Activated T-helper 1 cell treated with Interleukin-2 at 50 U/mL for 16 hours (primary cell): Measurements from ENCODE around the gene ATMIN.

ENCODE experiments used
- DNase-seq: peaks from one replicate; pipeline ENCODE4 v3.0.0-alpha.2; 2020; ENCODE audit warnings: low read depth

ATMIN gene

GRCh38 chr16:81006211-81006812 is 29.3 kb upstream of the ATMIN start:
- peak; percentile 53 for DNase-seq

GRCh38 chr16:81006813-81007695 is 28.6 kb upstream of the ATMIN start, which contains the start of the genes CENPN and CMC2:
TSS of gene CENPN (plus strand) at chr16:81007214. CDS start at chr16:81011940, 4,726 bp downstream.
TSS of gene CMC2 (minus strand) at chr16:81006885. CDS start at chr16:80997394, 9,491 bp downstream.
- peak; percentile 95 for DNase-seq

GRCh38 chr16:81008505-81008789 is 27.2 kb upstream of the ATMIN start:
- DNase-seq = no peak

- no peak for DNase-seq
These were observed 22.7 kb upstream of the ATMIN start for GRCh38 chr16:81012974-81013373.

GRCh38 chr16:81014672-81015071 is 21.0 kb upstream of the ATMIN start:
- no peak for DNase-seq

- no peak for DNase-seq
These were observed 17.1 kb upstream of the ATMIN start for GRCh38 chr16:81018496-81018895.

- no peak for DNase-seq
These were observed 9.2 kb upstream of the ATMIN start for GRCh38 chr16:81026429-81026828.

GRCh38 chr16:81029930-81030604 is 5.6 kb upstream of the ATMIN start:
- no peak for DNase-seq

GRCh38 chr16:81035975-81036750 is 521 bp downstream of the ATMIN start:
- no peak for DNase-seq

GRCh38 chr16:81036751-81037350 is 1.2 kb downstream of the ATMIN start:
- DNase-seq = no peak

GRCh38 chr16:81040131-81040530 is 4.5 kb downstream of the ATMIN start:
- no peak for DNase-seq

GRCh38 chr16:81040842-81041241 is 5.2 kb downstream of the ATMIN start:
- DNase-seq = no peak

- no peak for DNase-seq
These were observed 6.1 kb downstream of the ATMIN start for GRCh38 chr16:81041696-81042095.

- DNase-seq = no peak
These were observed 7.2 kb downstream of the ATMIN start for GRCh38 chr16:81042821-81043220.

- DNase-seq = no peak
These were observed 18.1 kb downstream of the ATMIN start for GRCh38 chr16:81053761-81054160.

- DNase-seq = no peak
These were observed 25.1 kb downstream of the ATMIN start for GRCh38 chr16:81060576-81061306.

GRCh38 chr16:81061307-81061640 is 25.6 kb downstream of the ATMIN start:
- DNase-seq = no peak

- DNase-seq = no peak
These were observed 26.4 kb downstream of the ATMIN start for GRCh38 chr16:81061871-81062608.

- DNase-seq = no peak
These were observed 31.0 kb downstream of the ATMIN start for GRCh38 chr16:81066681-81067080.

GRCh38 chr16:81067166-81067565 is 31.5 kb downstream of the ATMIN start:
- DNase-seq = no peak

GRCh38 chr16:81069063-81069462 is 33.4 kb downstream of the ATMIN start:
- no peak for DNase-seq
